ENCODE data around the gene FAM89B.

Gene FAM89B

GRCh38 chr11:65598258-65598699, 25.9 kb downstream of the FAM89B start:
- no peak for TF ChIP-seq CTCF (IDR thresholded peaks at IDR 0.05; ENCODE audit: poor library complexity, severe bottlenecking)
- Histone ChIP-seq H3K4me1 (ENCODE audit: insufficient read depth, poor library complexity, severe bottlenecking) (peaks cover under 1% of the 10 kb centered on the region), H3K4me3 (ENCODE audit: severe bottlenecking) (no peak overlapping the region), H3K36me3 (ENCODE audit: low read depth) (peaks cover 11% of the 10 kb centered on the region; the same call in 1 of the 2 replicates), H3K9me3 (ENCODE audit: severe bottlenecking) (no peaks in the 10 kb centered on the region), H3K27ac (ENCODE audit: poor library complexity, severe bottlenecking) (no peak overlapping the region), H3K27me3 (ENCODE audit: insufficient read depth, poor library complexity, severe bottlenecking) (no peaks in the 10 kb centered on the region)
- ATAC-seq (ENCODE audit: low read depth) (no peak), DNase-seq (ENCODE audit: low spot score) (no peak)

GRCh38 chr11:65599216-65599954, 27.0 kb downstream of the FAM89B start:
- ATAC-seq (ENCODE audit: low read depth): no peak
- H3K9me3 ChIP-seq (ENCODE audit: severe bottlenecking): no peaks in the 10 kb centered on the region
- H3K36me3 ChIP-seq (ENCODE audit: low read depth): peaks cover 11% of the 10 kb centered on the region; the same call in 1 of the 2 replicates

GRCh38 chr11:65599955-65600246, 27.6 kb downstream of the FAM89B start:
- DNase-seq (ENCODE audit: low spot score) (no peak), ATAC-seq (ENCODE audit: low read depth) (no peak)
- no peaks in the 10 kb centered on the region for H3K4me1 ChIP-seq (ENCODE audit: insufficient read depth, poor library complexity, severe bottlenecking)
- no peak for TF ChIP-seq CTCF (IDR thresholded peaks at IDR 0.05; ENCODE audit: poor library complexity, severe bottlenecking)
- no peak overlapping the region for H3K4me3 ChIP-seq (ENCODE audit: severe bottlenecking)
- H3K9me3 ChIP-seq (ENCODE audit: severe bottlenecking): no peaks in the 10 kb centered on the region
- no peaks in the 10 kb centered on the region for H3K27me3 ChIP-seq (ENCODE audit: insufficient read depth, poor library complexity, severe bottlenecking)
- H3K27ac ChIP-seq (ENCODE audit: poor library complexity, severe bottlenecking): no peak overlapping the region
- peaks cover 12% of the 10 kb centered on the region; the same call in 1 of the 2 replicates for H3K36me3 ChIP-seq (ENCODE audit: low read depth)

More at GRCh38 chr11:65599216-65599954, 27.0 kb downstream of the FAM89B start:
- Histone ChIP-seq H3K4me1 (ENCODE audit: insufficient read depth, poor library complexity, severe bottlenecking) (no peaks in the 10 kb centered on the region), H3K4me3 (ENCODE audit: severe bottlenecking) (no peak overlapping the region), H3K27ac (ENCODE audit: poor library complexity, severe bottlenecking) (no peak overlapping the region), H3K27me3 (ENCODE audit: insufficient read depth, poor library complexity, severe bottlenecking) (no peaks in the 10 kb centered on the region)
- DNase-seq (ENCODE audit: low spot score): no peak
- no peak for TF ChIP-seq CTCF (IDR thresholded peaks at IDR 0.05; ENCODE audit: poor library complexity, severe bottlenecking)

- no peak overlapping the region for H3K4me3 ChIP-seq (ENCODE audit: severe bottlenecking)
- no peak for TF ChIP-seq CTCF (IDR thresholded peaks at IDR 0.05; ENCODE audit: poor library complexity, severe bottlenecking)
- H3K27me3 ChIP-seq (ENCODE audit: insufficient read depth, poor library complexity, severe bottlenecking): no peaks in the 10 kb centered on the region
- no peaks in the 10 kb centered on the region for H3K9me3 ChIP-seq (ENCODE audit: severe bottlenecking)
- ATAC-seq (ENCODE audit: low read depth): no peak
- no peak overlapping the region for H3K27ac ChIP-seq (ENCODE audit: poor library complexity, severe bottlenecking)
- peaks cover 27% of the 10 kb centered on the region for H3K36me3 ChIP-seq (ENCODE audit: low read depth)
- H3K4me1 ChIP-seq (ENCODE audit: insufficient read depth, poor library complexity, severe bottlenecking): no peaks in the 10 kb centered on the region
- no peak for DNase-seq (ENCODE audit: low spot score)
These were observed 31.9 kb downstream of the FAM89B start for GRCh38 chr11:65604258-65604657.
